Prostate gland (tissue), 2 donors: ENCODE data around the gene MEGF10. TPM values are rescaled to one million over a fixed set of nuclear protein-coding genes. Genes with fewer than 3 reads are reported as not detected.

Experiments used
- DNase-seq: peaks from one replicate; pipeline ENCODE4 v3.0.0-alpha.2; 2019; ENCODE audit warnings: low spot score
- H3K27ac ChIP-seq, 2 donors: fragments of 200-600 bp; sonication (generic); 2 replicates each; pipeline ENCODE4 v1.5.1; 2017 to 2019
- H3K27me3 ChIP-seq: fragments of 200-600 bp; sonication (generic); replicated peaks from 2 replicates; pipeline ENCODE4 v1.5.1; 2019; ENCODE audit not compliant: insufficient read depth
- H3K36me3 ChIP-seq, 2 donors: fragments of 200-600 bp; sonication (generic); 1 replicate in 1 of 2; 2 replicates in 1 of 2; pipeline versions ENCODE4 v1.5.1 to v1.8.1; 2017 to 2019
- H3K4me1 ChIP-seq: fragments of 200-600 bp; sonication (generic); replicated peaks from 2 replicates; pipeline ENCODE4 v1.5.1; 2019
- H3K4me3 ChIP-seq, 2 donors: fragments of 200-600 bp; sonication (generic); 2 replicates each; pipeline ENCODE4 v1.5.1; 2017 to 2019
- H3K9me3 ChIP-seq: fragments of 200-600 bp; sonication (generic); 2 replicates; pipeline ENCODE4 v1.5.1; 2017
- POLR2A ChIP-seq: fragments of 450-650 bp; IDR thresholded peaks from one replicate; pipeline ENCODE4 v1.6.1; 2016; ENCODE audit warnings: antibody characterized with exemption, mild to moderate bottlenecking
- POLR2AphosphoS5 ChIP-seq: sonication (generic); formaldehyde crosslinking; IDR thresholded peaks from one replicate; pipeline ENCODE4 v1.6.1; 2017; ENCODE audit warnings: antibody characterized with exemption
- WGBS: methylation state at CpG from one replicate; pipeline ENCODE4 v1.1.5; 2018; 5-methylcytosine and 5-hydroxymethylcytosine counted together
- intact Hi-C: fragments of 100-400 bp; cut with DNase I; formaldehyde crosslinking; loops from one replicate; pipeline ENCODE4 v1.14.2; 2022
- total RNA-seq, 2 donors: library from RNA; depleted of rRNA; stranded (reverse); fragments of >200 nt; gene quantifications; one replicate each; pipeline ENCODE4 v1.1.0, GENCODE V29; 2016
- TF ChIP-seq, protein P1 (sequence below), 4 experiments: fragments of 200-600 bp in 2 of 4; fragments of 450-650 bp in 2 of 4; sonication (generic) in 2 of 4; IDR thresholded peaks; 1 replicate in 3 of 4; 2 replicates in 1 of 4; pipeline ENCODE4 v1.5.1; 2016 to 2019; ENCODE audit warnings: antibody characterized with exemption in 4 of 4, mild to moderate bottlenecking in 2 of 4, moderate library complexity in 2 of 4

Gene MEGF10
- total RNA-seq, 2 donors from 2014 or later: 0.77 to 7.9 TPM

DNA sequence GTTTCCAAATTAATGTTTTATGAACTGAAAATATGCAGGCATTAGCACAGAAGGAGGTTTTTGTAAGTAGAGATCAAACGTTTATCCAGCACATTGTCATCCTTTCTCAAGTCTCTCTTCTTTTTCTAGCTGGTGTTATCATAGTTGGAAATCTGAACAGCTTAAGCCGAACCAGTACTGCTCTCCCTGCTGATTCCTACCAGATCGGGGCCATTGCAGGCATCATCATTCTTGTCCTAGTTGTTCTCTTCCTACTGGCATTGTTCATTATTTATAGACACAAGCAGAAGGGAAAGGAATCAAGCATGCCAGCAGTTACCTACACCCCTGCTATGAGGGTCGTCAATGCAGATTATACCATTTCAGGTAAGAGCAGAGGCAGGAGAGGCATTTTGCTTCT lies 154.7 kb downstream of the MEGF10 start:
- 18% methylated on average over 4 of the region's 4 CpGs for WGBS
- intact Hi-C loops: no loop called here
- H3K27ac ChIP-seq: no peak overlapping the region
- H3K9me3 ChIP-seq: no peaks in the 10 kb centered on the region
- no peaks in the 10 kb centered on the region for H3K36me3 ChIP-seq
- TF ChIP-seq POLR2A (no peak), POLR2AphosphoS5 (no peak)
- TF ChIP-seq, protein P1, sequence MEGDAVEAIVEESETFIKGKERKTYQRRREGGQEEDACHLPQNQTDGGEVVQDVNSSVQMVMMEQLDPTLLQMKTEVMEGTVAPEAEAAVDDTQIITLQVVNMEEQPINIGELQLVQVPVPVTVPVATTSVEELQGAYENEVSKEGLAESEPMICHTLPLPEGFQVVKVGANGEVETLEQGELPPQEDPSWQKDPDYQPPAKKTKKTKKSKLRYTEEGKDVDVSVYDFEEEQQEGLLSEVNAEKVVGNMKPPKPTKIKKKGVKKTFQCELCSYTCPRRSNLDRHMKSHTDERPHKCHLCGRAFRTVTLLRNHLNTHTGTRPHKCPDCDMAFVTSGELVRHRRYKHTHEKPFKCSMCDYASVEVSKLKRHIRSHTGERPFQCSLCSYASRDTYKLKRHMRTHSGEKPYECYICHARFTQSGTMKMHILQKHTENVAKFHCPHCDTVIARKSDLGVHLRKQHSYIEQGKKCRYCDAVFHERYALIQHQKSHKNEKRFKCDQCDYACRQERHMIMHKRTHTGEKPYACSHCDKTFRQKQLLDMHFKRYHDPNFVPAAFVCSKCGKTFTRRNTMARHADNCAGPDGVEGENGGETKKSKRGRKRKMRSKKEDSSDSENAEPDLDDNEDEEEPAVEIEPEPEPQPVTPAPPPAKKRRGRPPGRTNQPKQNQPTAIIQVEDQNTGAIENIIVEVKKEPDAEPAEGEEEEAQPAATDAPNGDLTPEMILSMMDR (IDR thresholded peaks at IDR 0.05): no peak
- no peaks in the 10 kb centered on the region for H3K4me1 ChIP-seq
- no peaks in the 10 kb centered on the region for H3K27me3 ChIP-seq
- H3K4me3 ChIP-seq: no peak overlapping the region
- no peak for DNase-seq

DNA sequence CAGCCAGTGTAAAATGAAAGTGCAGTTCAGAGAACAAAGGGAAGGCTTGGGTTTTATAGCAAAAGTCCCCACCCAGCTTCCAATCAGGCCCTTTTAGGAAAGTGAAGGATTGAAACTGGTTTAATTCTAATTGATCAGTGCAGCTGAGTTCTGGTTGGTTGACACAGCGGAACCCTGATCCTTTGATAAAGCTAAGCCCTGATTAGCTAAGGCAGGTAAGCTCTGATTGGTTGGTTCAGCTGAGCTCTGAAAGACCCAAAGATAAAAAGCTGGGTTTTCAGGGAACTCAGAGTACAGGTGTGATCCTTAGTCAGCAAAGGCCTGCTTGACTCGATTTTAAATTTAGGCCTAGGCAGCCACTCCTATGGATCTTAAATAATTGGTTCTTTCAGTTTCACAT lies 156.0 kb downstream of the MEGF10 start:
- no peaks in the 10 kb centered on the region for H3K4me1 ChIP-seq
- 81% methylated on average over 2 of the region's 2 CpGs for WGBS
- H3K27me3 ChIP-seq: no peaks in the 10 kb centered on the region
- no peak for DNase-seq
- no peaks in the 10 kb centered on the region for H3K9me3 ChIP-seq
- H3K36me3 ChIP-seq: no peaks in the 10 kb centered on the region
- no peak overlapping the region for H3K4me3 ChIP-seq
- intact Hi-C loops: no loop called here
- TF ChIP-seq POLR2AphosphoS5 (no peak), POLR2A (no peak)
- TF ChIP-seq, protein P1 (IDR thresholded peaks at IDR 0.05): no peak
- H3K27ac ChIP-seq: no peak overlapping the region

DNA sequence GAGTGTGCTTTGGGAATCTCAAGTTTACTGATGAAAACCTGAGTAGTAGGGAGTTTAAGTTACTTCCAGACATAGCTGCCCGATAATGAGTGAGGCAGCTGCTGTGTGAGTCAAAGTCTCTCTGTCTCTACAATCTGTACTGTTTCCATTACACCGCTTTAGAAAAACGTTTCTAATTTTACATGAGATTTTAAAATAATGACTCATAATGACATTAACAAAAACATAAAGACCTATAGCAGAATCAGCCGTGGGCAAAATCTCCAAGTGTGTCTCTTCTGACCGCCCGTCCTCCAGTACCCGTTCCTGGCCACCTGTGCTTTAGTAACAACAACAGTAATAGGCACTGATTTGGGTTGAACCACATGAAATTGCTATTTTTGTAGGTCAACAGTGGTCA lies 157.2 kb downstream of the MEGF10 start:
- no peak overlapping the region for H3K4me3 ChIP-seq
- H3K27ac ChIP-seq: no peak overlapping the region
- TF ChIP-seq POLR2AphosphoS5 (no peak), POLR2A (no peak)
- TF ChIP-seq, protein P1 (IDR thresholded peaks at IDR 0.05): no peak
- no peaks in the 10 kb centered on the region for H3K9me3 ChIP-seq
- H3K4me1 ChIP-seq: no peaks in the 10 kb centered on the region
- no peaks in the 10 kb centered on the region for H3K27me3 ChIP-seq
- 82% methylated on average over 7 of the region's 7 CpGs for WGBS
- intact Hi-C loops: no loop called here
- no peak for DNase-seq
- no peaks in the 10 kb centered on the region for H3K36me3 ChIP-seq

DNA sequence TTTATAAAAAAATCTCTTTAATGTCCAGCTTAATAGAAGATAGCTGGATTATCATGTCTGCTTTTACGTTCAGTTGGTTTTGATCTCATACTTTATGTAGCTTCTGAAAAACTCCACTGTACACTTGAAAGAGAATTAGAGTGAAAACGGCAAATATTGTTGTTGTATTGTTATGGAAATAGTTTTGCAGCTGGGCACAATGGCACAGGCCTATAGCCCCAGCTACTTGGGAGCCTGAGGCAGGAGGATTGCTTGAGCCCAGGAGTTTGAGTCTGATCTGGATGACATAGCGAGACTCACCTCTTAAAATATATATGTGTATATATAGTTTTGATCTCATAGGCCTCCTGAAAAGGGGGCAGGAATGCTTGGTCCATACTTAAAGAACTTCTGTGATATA lies 159.4 kb downstream of the MEGF10 start:
- TF ChIP-seq POLR2A (no peak), POLR2AphosphoS5 (no peak)
- TF ChIP-seq, protein P1 (IDR thresholded peaks at IDR 0.05): no peak
- no peak overlapping the region for H3K27ac ChIP-seq
- H3K4me3 ChIP-seq: no peak overlapping the region
- DNase-seq: no peak
- 91% methylated on average over 3 of the region's 3 CpGs for WGBS
- no peaks in the 10 kb centered on the region for H3K9me3 ChIP-seq
- H3K4me1 ChIP-seq: no peaks in the 10 kb centered on the region
- H3K27me3 ChIP-seq: no peaks in the 10 kb centered on the region
- H3K36me3 ChIP-seq: no peaks in the 10 kb centered on the region
- intact Hi-C loops: no loop called here

DNA sequence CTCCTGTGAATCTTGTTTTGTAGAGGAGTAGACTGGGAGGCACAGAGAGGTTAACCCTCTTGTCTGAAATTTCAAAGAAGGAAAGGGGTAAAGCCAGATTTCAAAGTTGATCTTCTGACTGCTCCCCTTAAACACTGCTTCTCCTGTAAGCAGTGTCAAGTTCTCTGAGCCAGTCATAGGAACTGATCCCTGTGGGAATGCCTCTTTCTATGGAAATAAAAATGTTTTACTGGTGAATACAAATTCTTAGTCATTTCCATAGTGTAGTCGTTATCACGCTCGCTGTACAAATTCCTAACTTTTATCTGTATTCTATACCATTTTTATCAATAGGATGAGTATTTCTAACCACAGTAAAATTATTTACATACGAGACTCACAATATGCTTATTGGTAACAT lies 160.5 kb downstream of the MEGF10 start:
- intact Hi-C loops: no loop called here
- H3K27ac ChIP-seq: no peak overlapping the region
- H3K27me3 ChIP-seq: no peaks in the 10 kb centered on the region
- no peaks in the 10 kb centered on the region for H3K4me1 ChIP-seq
- whole genome bisulfite sequencing: 97% methylated on average over 4 of the region's 4 CpGs
- no peak for TF ChIP-seq POLR2AphosphoS5
- TF ChIP-seq, protein P1 (IDR thresholded peaks at IDR 0.05): no peak
- no peak for TF ChIP-seq POLR2A
- DNase-seq: no peak
- no peaks in the 10 kb centered on the region for H3K9me3 ChIP-seq
- H3K36me3 ChIP-seq: no peaks in the 10 kb centered on the region
- no peak overlapping the region for H3K4me3 ChIP-seq
